Measurements from ENCODE around the gene BCL7C. TPM values are rescaled to one million over a fixed set of nuclear protein-coding genes. Genes with fewer than 3 reads are reported as not detected.

BCL7C gene
- total and polyA plus RNA-seq, 2 donors from 2014 or later, result 40.0 to 77.9 TPM

GRCh38 chr16:30912794-30913412, 19.0 kb upstream of the BCL7C start:
- Histone ChIP-seq H3K27me3 (ENCODE audit: control insufficient read depth, insufficient read depth, low read length) (no peaks in the 10 kb centered on the region), H3K9ac (ENCODE audit: low read length in 3 of 3) (no peak overlapping the region), H3K4me1 (ENCODE audit: control insufficient read depth in 2 of 3, insufficient read depth in 2 of 3, low read depth in 1 of 3, low read length in 3 of 3) (no peaks in the 10 kb centered on the region), H3K4me3 (ENCODE audit: low read length in 3 of 3) (no peak overlapping the region), H3K9me3 (ENCODE audit: control insufficient read depth in 2 of 3, insufficient read depth in 1 of 3, low read length in 3 of 3) (no peaks in the 10 kb centered on the region), H3K27ac (ENCODE audit: low read depth in 2 of 2, low read length in 2 of 2) (no peak overlapping the region), H3K36me3 (ENCODE audit: control insufficient read depth in 2 of 3, insufficient read depth in 3 of 3, low read length in 3 of 3) (no peaks in the 10 kb centered on the region)
- TF ChIP-seq CTCF (IDR thresholded peaks at IDR 0.05; ENCODE audit: borderline replicate concordance, extremely low read depth, insufficient read depth), result no peak
- DNase-seq, result no peak
- no peak for FAIRE-seq
- intact Hi-C loops (cut with DNase I), result no loop called here

- Histone ChIP-seq H3K36me3 (ENCODE audit: control insufficient read depth in 2 of 3, insufficient read depth in 3 of 3, low read length in 3 of 3) (no peaks in the 10 kb centered on the region), H3K27me3 (ENCODE audit: control insufficient read depth, insufficient read depth, low read length) (no peaks in the 10 kb centered on the region), H3K9ac (ENCODE audit: low read length in 3 of 3) (no peak overlapping the region), H3K4me3 (ENCODE audit: low read length in 3 of 3) (no peak overlapping the region), H3K27ac (ENCODE audit: low read depth in 2 of 2, low read length in 2 of 2) (no peak overlapping the region), H3K9me3 (ENCODE audit: control insufficient read depth in 2 of 3, insufficient read depth in 1 of 3, low read length in 3 of 3) (no peaks in the 10 kb centered on the region), H3K4me1 (ENCODE audit: control insufficient read depth in 2 of 3, insufficient read depth in 2 of 3, low read depth in 1 of 3, low read length in 3 of 3) (no peaks in the 10 kb centered on the region)
- no peak for FAIRE-seq
- no peak for DNase-seq
- TF ChIP-seq CTCF (IDR thresholded peaks at IDR 0.05; ENCODE audit: borderline replicate concordance, extremely low read depth, insufficient read depth), result no peak
- intact Hi-C loops (cut with DNase I), result no loop called here
These were observed 16.7 kb upstream of the BCL7C start for GRCh38 chr16:30910427-30911029.

- H3K4me3 ChIP-seq (ENCODE audit: low read length in 3 of 3), result no peak overlapping the region
- intact Hi-C loops (cut with DNase I), result no loop called here
- no peaks in the 10 kb centered on the region for H3K27me3 ChIP-seq (ENCODE audit: control insufficient read depth, insufficient read depth, low read length)
- no peak for DNase-seq
- no peak overlapping the region for H3K27ac ChIP-seq (ENCODE audit: low read depth in 2 of 2, low read length in 2 of 2)
- no peaks in the 10 kb centered on the region for H3K36me3 ChIP-seq (ENCODE audit: control insufficient read depth in 2 of 3, insufficient read depth in 3 of 3, low read length in 3 of 3)
- H3K9ac ChIP-seq (ENCODE audit: low read length in 3 of 3), result no peak overlapping the region
- TF ChIP-seq CTCF (IDR thresholded peaks at IDR 0.05; ENCODE audit: borderline replicate concordance, extremely low read depth, insufficient read depth), result no peak
- peaks cover 0 to 9% (median 4%) of the 10 kb centered on the region in 3 donors for H3K4me1 ChIP-seq (ENCODE audit: control insufficient read depth in 2 of 3, insufficient read depth in 2 of 3, low read depth in 1 of 3, low read length in 3 of 3)
- no peak for FAIRE-seq
- no peaks in the 10 kb centered on the region for H3K9me3 ChIP-seq (ENCODE audit: control insufficient read depth in 2 of 3, insufficient read depth in 1 of 3, low read length in 3 of 3)
These were observed 13.2 kb upstream of the BCL7C start for GRCh38 chr16:30907064-30907463.
